Head of caudate nucleus (tissue), 42 donors: Measurements from ENCODE around the gene PARD3.
"Not testable (repeated sequence)": the region's sequence is repeated elsewhere in the genome, so short reads cannot be mapped to it uniquely, and the experiment has no call there.

Experiments used
- DNase-seq, 42 donors: peaks; one replicate each; pipeline versions ENCODE4 v3.0.0 to v3.0.0-alpha.2; 2020 to 2021; ENCODE audit warnings: mixed read lengths in 7 of 42
- intact Hi-C: fragments of 100-400 bp; cut with DNase I; formaldehyde crosslinking; loops from one replicate; pipeline ENCODE4 v1.15.0; 2022

PARD3 gene

DNA sequence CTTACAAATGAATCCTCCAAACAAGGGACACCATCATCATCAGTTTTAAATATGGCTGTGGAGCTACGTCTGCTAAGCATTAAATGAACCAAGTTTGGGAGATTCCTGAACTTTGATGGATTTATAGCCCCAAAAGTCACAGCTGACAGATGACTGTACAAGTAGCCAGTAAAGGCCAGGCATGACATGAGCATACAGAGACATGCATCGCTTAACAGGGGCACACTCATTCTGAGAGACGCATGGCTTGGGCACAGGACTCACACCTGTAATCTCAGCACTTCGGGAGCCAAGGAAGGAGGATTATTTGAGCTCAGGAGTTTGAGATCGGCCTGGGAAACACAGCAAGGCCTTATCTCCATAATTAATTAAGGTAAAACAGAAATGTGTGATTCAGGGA is 166.2 kb downstream of the PARD3 start:
- intact Hi-C loops, result no loop called here
- no peak for DNase-seq

DNA sequence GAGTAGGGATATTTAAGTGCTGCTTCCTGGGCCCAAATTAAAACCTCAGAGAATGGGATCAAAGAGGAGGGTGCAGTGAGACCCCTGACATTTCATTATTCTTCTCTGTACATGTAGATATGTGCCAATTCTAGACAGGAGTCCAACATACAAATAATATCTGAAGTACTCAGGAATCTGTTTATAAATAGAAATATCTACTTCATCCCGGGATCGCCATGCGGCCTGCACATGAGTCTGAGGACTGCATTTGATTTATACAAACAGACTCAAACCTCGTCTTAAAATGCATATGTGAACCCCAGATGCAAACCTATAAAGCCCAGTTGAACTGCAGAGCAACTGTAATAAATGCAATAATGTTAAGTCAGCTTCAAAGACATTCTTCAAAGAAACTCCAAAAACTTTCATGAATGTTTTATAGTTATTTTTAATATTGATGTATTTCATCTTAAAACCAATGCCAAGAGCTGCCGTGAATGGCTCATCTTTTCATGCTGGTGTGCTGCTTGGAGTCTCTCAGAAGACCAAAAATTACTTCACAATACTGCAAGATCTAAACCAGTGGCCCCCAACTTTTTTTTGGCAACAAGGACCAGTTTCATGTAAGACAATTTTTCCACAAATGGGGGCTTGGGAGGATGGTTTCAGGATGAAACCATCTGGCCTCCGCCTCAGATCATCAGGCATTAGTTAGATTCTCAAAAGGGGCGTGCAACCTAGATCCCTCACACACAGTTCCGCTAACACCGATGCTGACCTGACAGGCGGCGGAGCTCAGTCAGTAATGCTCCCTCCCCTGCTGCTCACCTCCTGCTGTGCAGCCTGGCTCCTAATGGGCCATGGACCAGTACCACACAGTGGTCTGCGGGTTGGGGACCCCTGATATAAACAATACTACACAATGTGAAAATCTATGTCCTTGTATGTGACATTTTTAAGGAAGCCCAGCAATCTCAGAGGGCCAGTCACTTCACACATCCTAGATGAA is 166.9 kb downstream of the PARD3 start:
- intact Hi-C loops, result no loop called here
- DNase-seq, result no peak

DNA sequence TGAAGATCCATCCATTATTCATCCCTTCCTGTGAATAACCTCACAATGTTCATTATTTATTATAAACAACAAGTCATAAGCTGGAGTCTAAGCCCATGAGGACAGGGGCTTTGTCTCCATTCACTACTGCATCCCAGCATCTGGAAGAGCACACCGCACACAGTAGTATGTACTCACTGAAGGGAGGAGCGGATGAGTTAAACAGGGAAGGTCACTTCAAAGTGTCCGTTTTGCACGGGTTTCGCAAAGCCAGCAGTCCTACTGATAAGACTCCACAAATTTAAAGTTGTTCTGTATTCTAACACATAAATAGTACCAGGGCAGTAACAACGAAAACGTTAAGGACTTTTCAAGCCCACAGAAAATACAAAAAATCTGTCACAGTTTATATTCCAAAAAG is 167.9 kb downstream of the PARD3 start:
- DNase-seq, result no peak
- intact Hi-C loops, result no loop called here

- DNase-seq, result no peak
These were observed 168.8 kb downstream of the PARD3 start for GRCh38 chr10:34646331-34646730.

GRCh38 chr10:34644815-34645214 is 170.3 kb downstream of the PARD3 start:
- DNase-seq, intact Hi-C loops: not testable (repeated sequence)

More at GRCh38 chr10:34646331-34646730, 168.8 kb downstream of the PARD3 start:
- intact Hi-C loops, result no loop called here

GRCh38 chr10:34644224-34644623 is 170.9 kb downstream of the PARD3 start:
- intact Hi-C loops, result no loop called here
- no peak for DNase-seq

- no peak for DNase-seq
- intact Hi-C loops, result no loop called here
These were observed 171.5 kb downstream of the PARD3 start for GRCh38 chr10:34643620-34644019.

DNA sequence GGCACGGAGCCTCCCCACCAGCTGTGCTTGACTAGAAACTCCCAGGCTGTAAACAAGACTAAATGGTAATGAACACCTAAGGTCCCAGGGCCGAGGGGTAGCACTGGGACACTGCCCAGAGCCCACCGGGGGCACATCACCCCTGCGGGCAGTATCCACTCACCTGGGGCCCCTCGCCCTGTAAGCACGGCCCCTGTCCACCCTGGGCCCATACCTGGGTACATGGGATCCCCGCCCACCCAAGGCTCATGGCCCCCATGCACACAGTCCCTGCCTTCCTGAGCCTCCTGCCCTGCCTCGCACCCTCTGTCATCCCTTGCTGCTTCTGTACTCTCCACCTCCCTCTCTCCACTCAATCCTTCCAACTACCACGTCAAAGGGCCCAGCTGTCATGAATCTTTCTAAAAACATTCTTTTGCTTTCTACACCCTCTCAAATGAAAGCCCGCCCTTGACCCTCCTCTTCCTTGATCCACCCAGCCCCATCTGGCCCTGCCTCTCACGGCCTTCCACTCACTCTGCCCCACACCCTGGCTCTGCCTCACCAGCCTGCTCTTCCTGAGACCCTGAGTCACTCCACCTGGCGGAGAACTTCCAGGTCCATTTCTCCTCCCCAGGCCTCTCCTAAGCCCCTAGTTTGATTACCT is 173.1 kb downstream of the PARD3 start:
- intact Hi-C loops, result no loop called here
- DNase-seq, result no peak

GRCh38 chr10:34641147-34641912 is 173.8 kb downstream of the PARD3 start:
- DNase-seq, result no peak
- intact Hi-C loops, result no loop called here

- peak; percentile 56 to 94 (median 85) for DNase-seq
These were observed 176.6 kb downstream of the PARD3 start for GRCh38 chr10:34638406-34639054.

DNA sequence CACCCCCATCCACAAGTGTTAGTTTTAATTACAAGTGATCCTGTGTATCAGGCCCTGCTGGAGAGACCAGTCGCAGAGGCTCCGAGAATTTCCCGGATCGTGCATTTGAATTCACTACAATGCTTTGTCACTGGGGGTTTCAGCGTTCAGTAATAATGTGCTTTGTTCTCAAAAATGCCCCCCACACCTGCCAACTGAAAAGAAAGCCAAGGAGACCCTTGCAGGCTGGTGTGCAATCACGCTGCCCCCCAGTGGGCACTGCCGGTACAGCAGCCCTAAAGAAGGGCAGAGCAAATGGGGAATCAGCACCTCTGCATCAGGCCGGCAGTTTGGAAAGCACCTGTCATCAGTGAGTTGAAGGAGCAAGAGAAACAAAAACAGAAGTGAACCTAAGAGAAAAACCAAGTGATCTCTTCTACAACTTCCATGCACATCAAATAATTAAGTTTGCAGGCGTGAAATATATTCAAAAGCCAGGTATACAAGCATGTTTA is 177.6 kb downstream of the PARD3 start:
- intact Hi-C loops, result loop anchor here (5.0 to 10.0 kb wide), 2 partner anchors 113 to 1305 kb away; partner anchors contain the start of gene NRP1
- peak in 41 of 42 donors; percentile 43 to 90 (median 79) for DNase-seq

More at GRCh38 chr10:34638406-34639054, 176.6 kb downstream of the PARD3 start:
- intact Hi-C loops, result loop anchor here (5.0 to 10.0 kb wide), 2 partner anchors 114 to 1306 kb away; partner anchors contain the start of gene NRP1

- DNase-seq, result no peak
- intact Hi-C loops, result loop anchor here (5.0 to 10.0 kb wide), 2 partner anchors 110 to 1303 kb away; partner anchors contain the start of gene NRP1
These were observed 180.0 kb downstream of the PARD3 start for GRCh38 chr10:34635111-34635510.

DNA sequence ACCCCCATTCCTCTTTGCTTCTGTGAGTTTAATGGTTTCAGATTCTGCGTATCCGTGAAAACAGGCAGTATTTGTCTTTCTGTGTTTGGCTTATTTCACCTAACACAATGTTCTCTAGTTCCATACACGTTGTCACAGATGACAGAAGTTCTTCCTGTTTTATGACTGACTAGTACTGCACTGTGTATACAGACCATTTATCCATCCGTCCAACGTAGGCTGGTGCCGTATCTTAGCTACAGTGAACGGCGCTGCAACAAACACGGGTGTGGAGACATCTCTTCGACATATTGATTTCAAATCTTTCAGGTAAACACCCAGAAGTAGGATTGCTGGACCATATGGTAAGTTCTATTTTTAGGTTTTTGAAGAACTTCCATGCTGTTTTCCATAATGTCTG is 181.7 kb downstream of the PARD3 start:
- DNase-seq, result no peak
- intact Hi-C loops, result loop anchor here (10.0 kb wide), 1 partner anchor 109 kb away; no protein-coding TSS in a partner anchor

- intact Hi-C loops, result no loop called here
- DNase-seq, result no peak
These were observed 186.0 kb downstream of the PARD3 start for GRCh38 chr10:34629084-34629483.

GRCh38 chr10:34628174-34628796 is 186.8 kb downstream of the PARD3 start:
- peak in 2 of 42 donors; percentile 11 to 41 for DNase-seq
- intact Hi-C loops, result no loop called here

GRCh38 chr10:34627741-34628140 is 187.4 kb downstream of the PARD3 start:
- DNase-seq, result no peak
- intact Hi-C loops, result no loop called here

DNA sequence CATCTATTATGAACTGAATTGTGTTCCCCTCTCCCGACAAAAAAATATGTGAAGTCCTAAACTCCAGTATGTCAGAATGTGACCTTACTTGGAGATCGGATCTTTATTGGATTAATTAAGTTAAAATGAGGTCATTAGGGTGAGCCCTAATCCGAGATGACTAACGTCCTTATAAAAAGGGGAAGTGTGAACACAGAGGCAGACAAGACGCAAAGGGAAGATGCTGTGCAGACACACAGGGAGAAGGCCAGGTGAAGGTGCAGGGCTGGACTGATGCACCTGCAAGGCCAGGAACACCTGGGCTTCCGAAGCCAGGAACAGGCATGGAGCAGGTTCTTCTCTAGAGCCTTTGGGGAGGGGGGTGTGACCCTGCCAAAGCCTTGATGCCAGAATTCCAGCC is 187.8 kb downstream of the PARD3 start:
- DNase-seq, result no peak
- intact Hi-C loops, result no loop called here
